Inflammatory macrophage treated with lipopolysaccharide for 4 hours (primary cell): Measurements from ENCODE around the gene CHN2.

ENCODE experiments used
- DNase-seq: peaks from one replicate; pipeline ENCODE4 v3.0.0-alpha.2; 2020

CHN2 gene

DNA sequence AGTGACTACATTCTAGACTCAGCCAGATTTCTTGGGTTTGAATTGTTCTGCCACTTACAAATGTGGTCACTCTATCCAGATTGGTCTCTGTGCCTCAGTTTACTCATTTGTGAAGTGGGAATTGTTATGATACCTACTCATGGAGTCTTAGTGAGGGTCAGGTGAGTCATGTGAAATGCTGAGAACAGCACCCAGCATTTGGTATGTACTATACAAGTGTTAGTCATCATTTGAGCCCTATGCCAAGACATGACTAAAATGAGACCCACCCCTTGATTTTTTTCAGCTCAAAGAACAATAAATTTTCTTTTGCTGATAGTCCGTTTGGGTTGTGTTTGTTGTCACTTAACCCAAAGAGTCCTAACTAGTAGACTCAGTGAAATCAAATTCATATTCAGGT is 92.8 kb downstream of the CHN2 start:
- DNase-seq = no peak

DNA sequence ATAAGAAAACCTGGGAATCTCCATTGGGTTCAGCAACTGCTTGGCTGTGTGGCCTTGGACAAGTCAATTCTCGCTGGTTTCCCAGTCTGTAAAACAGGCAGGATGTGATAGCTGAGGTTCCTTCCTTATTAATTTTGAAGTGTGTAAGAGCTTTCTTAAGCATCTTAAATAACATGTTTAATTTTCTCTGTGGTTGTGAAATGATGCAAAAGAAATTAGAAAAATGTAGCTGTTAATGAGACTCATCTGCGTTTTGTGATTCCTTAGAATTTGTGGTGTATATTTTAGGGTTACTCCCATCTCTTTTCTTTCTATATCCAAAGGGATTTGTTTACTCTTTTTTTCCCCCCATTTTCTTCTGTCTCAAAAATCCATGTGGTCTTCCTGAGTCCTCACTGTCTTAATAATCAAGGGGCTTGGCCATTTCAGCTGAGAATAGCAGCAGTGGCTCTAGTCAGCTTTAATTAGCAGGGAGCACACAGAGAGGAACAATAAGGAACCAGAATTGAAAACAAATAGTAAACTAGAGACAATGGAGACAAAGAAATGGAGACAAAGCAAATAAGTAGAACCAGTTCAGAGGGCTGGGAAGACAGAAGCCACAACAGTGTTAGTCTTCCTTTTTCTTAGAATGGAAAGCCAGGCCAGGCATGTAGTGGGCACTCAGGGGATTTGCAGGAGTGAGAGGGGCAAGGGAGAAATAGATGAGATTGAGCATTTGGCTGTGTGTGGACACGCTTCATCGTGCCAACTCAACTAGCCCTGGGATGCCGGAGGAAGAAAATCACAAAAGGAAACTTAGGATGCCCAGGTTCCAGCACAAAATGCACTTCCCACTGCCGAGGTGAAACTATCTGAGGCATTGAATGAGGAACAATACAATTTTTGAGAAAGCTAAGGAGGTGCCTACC is 93.9 kb downstream of the CHN2 start:
- no peak for DNase-seq

DNA sequence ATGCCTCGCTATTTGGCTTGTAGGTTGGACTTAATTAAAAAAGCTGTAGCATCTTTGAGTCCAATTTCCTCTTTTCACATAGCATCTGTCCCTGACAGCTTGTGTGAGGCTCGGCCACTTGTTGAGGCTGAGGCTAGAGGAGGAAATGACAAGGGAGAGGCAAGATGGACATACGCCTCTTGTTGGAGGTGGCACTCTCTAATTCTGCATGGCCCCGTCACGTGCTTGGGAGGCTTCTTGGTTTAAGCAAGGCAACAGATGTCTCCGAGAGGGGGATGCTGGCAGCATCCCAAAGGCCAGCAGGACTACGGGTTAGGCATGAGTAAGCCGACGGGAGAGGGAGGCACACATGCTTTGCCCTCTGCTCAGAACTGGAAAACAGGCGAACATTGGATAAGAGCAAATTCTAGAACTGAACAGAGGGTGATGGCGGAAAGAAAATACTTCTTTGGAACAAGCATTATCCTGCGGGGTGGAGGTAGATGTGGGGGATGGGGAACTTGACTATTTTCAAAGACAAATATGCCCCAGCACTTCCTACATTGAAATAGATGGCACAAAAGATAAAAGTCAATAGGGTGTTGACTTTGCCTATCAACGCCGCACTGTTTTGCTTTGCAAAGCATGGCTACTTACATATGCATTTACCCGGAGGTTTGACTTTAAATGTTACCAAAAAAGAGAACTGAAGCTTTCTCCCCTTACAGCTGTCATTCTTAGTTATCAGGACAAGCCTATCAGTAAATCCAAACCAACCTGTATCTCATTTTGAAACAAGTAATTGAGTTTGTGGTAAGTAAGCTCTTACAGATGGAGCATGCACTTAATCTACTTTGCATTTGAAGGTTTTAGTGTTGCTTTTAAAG is 94.8 kb downstream of the CHN2 start:
- DNase-seq = peak; percentile 30

DNA sequence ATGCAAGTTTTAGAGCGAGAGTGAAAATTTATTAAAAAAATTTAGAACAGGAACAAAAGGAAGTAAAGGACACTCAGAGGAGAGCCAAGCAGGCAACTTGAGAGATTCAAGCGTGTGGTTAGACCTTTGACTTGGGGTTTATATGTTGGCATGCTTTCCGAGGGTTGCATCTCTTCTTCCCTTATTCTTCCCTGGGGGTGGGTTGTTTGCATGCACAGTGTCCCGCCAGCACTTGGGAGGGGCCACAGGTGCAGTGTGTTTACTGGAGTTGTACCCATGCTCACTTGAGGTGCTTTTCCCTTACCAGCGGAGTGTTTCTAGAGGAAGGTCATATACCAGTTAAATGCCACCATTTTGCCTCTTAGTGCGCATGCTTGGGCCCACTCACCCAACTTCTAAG is 96.3 kb downstream of the CHN2 start:
- no peak for DNase-seq

DNA sequence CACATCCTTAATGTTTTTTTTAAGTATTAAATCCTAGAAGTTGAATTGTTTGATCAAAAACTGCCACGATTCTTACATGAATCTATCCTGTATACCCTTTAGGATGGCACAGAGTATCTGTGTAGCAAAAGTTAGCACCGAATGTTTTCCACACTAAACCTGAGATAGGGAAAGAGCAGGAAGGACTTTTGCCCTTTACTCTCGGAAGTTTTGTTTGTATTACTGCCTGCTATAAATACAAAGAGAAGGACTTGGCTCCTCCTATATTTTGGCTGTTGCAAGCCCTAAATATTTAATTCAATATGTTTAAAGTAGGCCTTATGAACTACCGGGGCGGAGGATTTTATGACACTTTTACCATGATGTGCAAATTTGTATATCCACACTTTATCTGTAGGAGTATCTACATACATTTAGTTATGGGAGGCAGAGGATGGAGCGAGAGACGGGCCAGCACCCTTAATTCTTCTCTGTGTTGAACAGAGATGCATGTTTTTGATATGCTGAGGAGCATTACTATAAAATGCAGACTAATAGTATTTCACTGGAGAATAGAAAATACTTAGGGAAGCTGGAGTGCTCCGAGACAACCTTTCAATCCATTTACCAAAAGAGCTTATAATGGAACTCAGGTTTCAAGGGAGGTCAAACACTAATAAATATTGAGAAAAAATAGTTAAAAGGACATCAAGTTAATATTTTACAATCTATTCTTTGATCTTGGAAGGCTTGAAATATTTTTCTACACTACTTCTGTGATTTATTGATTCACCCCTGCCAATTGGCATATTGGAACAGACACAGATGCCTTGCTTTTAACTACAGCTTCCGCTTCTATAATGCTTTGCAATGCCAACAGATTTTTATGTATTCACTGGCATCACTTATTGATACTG is 97.4 kb downstream of the CHN2 start:
- no peak for DNase-seq

DNA sequence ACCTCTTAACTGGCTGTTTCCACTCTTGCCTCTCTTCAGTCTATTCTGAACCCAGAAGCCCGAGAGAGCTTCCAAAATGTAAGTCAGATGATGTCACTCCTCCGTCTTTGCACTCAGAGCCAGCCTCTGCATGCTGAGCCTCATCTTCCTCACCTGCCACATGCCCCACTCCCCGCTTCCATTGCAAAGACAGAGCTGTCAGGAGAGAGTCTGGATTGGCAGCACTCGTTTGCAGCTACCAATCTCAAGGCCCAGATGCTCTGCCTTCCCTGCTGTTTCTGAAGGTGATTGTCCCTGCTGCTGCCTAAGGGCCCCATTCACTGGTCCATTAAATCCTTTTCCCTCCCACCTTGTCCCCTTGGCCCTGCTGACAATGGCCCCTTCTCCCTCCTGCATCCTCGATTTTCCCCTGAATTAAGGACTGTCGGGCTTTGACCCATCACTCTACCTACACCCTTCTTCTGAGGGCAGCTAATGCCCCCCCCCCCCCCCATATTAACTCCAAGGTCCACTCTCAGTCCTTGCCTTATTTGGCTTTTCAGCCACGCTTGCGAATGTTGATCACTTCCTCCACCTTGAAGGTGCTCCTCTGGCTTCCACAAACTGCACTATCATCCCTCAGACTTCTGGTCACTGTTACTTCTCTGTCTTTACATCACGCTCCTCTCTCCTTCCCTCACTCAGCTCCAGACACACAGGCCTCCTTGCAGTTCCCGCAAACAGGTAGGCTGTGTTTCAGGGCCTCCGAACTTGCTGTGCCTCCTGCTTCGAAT is 98.5 kb downstream of the CHN2 start:
- DNase-seq = no peak

DNA sequence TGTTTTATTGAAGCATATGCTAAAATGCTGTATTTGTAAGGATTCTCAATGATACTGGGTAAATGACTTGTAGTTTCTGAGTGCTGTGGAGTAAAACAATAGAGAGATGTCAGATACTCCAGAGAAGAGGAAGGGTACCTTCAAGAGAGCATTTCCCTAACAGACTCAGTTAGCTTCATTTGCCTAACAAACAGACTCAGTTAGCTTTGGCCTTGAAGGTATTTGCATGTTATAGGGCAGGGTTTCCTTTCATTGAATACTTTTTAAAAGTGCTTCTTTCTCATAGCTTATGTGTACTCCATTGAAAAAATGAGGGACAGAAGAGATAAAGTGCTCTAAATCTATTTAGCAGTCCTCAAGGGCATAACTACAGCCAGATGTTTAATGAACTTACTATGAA is 101.8 kb downstream of the CHN2 start:
- no peak for DNase-seq

DNA sequence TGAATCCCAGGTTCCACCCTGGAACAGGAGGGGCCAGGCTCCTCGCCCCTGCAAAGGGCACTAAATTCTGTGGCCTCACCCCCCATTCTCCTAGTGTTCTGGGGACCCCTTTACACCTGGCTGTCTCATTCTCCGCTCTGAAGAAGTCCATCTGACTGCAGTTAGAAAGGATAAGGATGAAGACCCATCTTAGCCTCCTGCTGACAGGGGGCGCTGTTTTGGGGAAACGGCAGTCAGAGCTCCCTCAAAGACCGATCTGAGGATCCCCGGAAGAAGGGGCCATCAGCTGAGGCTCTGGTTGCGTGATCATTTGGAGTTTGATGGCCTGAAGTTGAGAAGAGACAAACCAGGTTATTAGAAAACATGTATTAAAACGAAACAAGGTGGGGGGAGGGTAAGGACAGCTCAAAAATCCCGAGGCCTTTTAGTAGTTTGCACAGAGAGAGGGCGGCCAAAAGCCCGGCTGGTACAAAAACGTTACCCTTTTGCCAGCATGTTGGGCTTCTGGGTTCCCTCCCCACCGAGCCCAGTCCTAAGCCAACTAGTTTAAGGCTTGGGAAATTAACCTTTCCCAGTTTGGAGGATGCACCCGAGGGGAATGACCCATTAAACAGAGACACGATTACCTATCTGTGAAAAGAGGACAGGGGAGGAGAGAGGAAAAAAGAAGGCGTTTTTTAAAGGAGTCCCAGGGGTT is 102.8 kb downstream of the CHN2 start:
- DNase-seq = no peak

DNA sequence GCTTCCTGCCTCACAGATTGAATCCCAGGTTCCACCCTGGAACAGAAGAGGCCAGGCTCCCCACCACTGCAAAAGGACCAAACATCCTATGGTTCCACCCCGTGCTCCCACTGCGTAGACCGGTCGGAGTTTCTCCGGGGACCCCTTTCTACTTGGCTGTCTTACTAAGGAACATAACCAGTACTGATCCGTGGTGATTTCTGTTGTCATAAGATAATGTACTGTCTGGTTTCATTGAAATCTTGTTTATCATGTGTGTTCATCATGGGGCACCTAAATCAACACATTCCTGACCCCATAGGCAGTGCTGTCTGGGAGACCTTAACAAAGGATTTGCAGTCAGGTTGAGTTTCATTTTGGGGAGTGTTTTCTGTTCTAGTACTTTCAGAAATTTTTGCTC is 104.5 kb downstream of the CHN2 start:
- DNase-seq = no peak

DNA sequence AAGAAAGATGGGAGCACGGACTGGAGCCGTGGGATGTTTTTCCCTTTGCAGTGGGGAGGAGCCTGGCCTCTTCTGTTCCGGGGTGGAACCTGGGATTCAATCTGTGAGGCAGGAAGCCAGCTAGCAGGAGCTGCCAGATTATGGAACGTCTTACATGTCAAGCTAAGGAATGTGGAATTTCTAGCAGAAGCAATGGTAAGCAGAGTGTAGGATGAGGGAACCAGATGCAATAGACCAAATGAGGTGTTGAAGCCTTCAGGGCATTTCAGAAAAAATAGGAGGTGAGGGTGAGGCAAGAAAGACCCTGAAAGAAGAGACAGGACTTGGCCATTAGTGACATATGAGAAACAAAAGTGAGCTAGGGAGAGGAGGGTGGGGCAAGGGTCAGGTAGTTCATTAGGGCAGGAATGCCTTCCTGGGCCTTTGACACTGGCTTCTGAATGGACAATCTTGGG is 105.5 kb downstream of the CHN2 start:
- no peak for DNase-seq

DNA sequence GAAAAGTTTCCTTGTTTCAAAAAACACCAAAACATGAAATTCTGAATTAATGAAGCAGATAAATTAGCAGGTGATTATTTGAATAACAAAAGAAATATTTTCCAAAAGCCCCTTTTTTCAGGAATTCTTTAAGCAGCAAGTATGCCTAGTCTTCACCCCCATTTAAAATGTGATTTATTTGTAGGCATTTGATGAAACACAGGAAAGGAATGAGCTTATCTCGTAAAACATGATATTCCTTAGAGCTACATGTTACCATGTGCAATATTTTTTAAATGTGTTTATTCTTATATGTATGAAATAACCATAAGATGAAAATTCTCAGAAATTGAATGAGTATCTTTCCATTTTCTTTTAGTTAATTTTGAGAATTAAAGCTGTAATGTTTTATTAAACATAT is 106.1 kb downstream of the CHN2 start:
- no peak for DNase-seq

DNA sequence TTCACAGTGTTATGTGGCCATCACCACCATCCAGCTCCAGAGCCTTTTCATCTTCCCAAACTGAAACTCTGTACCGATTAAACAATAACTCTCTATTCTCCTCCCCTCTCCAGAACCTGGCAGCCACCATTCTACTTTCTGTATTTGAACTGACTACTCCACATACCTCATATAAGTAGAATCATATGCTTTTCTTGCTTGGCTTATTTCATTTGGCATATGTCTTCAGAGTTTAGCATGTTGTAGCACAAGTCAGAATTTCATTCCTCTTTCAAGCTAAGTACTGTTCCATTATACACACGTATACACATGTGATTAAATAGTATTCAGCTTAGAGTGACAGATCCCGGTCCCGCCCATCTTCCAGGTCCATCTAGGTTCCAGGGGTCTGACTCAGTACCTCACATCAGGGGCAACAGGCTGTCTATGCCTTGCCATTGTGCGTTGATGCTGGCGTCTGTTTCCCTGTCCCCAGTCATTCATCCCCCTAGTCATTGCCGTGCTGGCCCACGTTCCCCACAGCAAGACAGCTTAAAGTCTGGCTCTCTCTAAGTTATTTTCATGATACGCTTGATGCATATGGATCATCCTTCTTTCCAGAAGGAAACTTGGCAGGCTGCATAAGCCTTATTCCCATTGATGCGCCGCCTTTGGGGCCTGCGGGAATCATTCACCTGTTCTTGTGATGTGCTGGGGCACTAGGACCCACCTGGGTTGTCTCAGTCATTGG is 108.3 kb downstream of the CHN2 start:
- no peak for DNase-seq

DNA sequence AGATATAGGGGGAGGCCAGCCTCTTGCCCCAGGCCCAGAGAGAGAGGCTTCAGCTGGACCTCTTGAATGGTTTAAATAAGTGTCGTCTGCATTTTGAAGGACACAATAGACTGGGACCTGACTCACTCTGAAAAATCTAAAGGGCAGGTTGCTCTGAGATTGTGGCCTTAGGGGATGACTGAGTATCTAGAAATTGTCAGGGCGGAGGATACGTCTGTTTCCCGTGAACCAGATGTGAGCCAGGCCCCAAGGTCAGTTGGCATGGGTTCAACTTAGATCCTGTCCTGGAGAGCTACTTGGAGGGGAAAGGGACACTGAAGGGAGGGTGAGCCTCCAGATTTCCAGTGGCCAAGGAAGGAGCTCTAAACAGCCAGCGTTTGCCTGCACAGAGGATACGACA is 110.2 kb downstream of the CHN2 start:
- no peak for DNase-seq

DNA sequence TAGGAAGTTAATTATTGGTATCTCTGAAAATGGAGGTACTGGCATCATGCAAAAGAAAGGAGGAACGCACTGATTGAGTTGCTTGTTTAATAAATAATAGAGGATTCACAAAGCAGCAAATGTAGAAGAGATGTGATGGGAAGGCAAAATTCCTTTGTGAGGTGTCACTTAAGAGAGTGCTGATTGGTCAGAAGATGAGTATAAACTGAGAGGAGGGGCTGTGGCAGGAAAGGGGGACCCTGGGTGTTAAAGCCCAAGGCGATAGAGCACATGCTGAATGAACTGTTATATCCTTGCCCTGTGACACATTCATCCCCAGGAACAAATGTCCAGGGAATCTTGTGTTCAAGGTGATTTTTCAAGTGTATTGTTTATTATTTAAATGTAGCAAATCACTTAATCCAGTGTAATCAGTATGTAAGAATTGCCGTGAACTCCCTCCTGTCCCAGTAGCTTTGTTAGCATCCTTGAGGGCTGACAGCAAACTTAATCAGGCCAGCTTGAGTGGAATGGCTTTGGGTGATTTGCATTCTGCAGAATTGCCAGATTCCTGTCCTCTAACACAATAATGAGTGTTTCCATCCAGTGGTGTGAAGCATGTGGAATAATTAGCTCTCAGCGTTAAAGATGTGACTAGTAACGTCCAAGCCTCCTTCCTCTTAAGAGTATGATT is 111.9 kb downstream of the CHN2 start:
- DNase-seq = no peak

DNA sequence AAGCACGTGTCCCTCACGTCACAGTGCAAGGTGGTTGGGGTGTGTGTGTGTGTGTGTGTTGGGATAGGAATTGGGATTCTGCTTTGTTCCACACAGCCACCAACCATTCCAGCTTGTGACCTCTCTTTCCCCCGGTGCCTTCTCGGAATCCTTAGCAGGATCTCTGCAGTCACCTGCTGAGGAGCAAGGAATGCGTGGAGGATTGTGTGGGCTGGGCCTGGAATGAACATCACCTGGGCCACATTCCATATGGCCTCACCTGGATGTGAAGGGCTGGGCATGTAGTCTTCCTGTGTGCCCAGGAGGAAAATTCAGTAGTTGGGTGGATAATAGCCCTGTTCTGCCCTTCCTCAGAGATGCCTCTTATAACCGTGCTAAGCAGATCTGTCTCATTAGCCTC is 113.8 kb downstream of the CHN2 start:
- no peak for DNase-seq

DNA sequence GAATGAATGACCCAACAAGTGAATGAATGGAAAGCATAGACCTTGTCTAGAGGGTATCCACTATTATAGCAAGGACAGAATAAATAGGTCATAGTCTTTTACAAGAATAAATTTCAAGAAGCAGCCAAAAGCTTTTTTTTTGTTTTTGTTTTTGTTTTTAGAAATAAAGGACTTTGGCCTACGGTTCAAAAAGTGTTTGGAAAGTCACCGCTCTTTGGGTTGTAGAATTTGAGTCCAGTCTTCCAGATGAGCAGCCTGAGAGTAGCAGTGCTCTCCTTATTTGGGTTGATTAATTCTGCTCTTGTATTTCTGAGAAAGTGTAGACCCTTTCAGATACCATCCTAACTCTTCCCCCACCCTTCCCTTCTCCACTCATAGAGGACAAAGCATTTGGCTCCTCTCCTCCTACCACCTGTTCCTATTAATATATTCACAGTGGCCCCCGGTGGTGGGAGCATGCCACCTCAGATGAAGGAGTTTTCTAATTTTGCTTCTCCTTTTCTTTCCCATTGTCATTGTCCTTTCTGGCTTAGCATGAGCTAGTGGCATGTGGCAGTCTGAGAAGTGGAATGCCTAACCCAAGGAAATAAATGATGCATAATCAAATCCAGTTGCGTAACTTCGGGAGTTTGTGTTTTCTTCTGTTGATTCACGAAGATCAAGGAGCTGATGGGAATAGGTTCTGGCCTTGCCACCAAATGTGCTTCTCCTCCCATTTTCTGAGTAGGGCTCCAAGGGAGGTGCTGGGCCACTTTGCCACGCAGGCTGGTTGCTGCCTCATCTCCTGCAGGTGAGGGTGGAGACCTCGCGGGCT is 114.7 kb downstream of the CHN2 start:
- DNase-seq = no peak

DNA sequence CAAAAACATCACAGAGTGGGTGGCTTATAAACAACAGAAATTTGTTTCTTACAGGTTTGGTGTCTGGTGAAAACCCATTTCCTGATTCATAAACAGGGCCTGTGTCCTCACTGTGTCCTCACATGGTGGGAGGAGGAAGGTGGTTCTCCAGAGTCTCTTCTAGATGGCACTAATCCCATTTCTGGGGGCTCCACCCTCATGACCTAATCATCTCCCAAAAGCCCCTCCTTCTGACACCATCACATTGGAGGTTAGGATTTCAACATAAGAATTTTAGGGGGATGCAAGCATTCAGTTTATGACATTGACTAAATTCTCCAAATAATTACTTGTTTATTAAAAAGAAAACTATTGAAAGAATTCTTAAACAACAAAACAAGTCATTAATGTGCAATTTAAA is 116.0 kb downstream of the CHN2 start:
- DNase-seq = no peak

DNA sequence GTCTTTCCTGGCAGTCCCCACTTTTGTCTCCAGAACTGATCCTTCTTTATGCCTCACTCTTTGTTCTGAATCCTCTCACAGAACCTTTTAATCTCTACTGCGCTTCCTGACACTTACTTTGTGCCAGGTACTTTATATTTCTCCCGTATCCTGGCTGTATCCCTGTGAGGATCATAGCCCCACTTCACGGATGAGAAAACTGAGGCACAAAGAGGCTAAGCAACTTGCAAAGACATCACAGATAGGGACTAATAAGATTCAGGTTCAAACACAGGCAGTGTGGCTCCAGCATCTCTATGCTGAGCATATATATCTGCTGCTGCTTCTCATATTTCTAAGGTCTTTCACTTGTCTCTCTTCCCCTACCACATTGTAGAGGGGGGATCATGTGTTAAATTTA is 116.7 kb downstream of the CHN2 start:
- no peak for DNase-seq

DNA sequence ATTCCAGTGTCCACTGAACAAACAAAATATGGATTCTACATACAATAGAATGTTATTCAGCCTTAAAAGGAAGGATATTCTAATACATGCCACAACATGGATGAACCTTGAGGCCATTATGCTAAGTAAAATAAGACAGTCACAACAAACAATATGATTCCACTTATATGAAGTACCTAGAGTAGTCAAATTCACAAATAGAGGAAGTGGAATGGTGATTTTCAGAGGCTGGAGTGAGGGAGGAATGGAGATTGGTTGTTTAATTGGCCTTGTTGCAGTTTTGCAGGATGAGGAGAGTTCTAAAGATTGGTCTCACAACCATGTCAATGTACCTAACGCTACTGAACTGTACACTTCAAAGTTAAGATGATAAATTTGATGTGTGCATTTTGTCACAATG is 119.6 kb downstream of the CHN2 start:
- no peak for DNase-seq
